ENCODE measurements around the gene PSME3IP1.

The PSME3IP1 gene, protein sequence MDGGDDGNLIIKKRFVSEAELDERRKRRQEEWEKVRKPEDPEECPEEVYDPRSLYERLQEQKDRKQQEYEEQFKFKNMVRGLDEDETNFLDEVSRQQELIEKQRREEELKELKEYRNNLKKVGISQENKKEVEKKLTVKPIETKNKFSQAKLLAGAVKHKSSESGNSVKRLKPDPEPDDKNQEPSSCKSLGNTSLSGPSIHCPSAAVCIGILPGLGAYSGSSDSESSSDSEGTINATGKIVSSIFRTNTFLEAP

DNA sequence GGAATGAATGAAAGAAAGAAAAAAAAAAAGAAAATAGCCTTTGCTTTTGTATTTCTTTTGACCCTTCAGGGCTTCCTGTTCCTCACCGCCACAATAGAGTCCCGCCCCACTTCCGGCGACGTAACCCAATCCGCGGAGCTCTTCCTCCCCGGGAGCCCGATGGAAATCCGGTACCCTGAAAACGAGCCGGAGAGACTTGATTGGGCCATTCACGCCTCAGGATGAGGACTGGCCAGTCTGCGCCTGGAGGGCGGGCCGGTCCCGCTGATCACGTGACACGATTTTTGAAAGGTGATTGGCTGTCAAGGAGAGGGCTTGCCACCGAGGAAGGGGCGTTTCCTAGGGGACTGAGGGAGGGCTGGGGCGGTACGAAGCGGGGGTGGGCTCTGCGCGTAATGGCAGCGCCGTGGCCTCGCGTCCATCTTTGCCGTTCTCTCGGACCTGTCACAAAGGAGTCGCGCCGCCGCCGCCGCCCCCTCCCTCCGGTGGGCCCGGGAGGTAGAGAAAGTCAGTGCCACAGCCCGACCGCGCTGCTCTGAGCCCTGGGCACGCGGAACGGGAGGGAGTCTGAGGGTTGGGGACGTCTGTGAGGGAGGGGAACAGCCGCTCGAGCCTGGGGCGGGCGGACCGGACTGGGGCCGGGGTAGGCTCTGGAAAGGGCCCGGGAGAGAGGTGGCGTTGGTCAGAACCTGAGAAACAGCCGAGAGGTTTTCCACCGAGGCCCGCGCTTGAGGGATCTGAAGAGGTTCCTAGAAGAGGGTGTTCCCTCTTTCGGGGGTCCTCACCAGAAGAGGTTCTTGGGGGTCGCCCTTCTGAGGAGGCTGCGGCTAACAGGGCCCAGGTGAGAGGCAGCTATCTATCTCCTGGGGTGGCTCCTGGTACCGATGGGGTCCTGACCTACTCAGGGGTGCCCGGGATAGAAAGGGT, at the start of gene PSME3IP1, which contains the start of gene RSPRY1:
PSME3IP1 (minus strand) TSS at position 95 of the 927 bp plus-strand sequence. CDS start 12,185 bp downstream, outside the sequence.
RSPRY1 (plus strand) TSS at position 385 of the 927 bp plus-strand sequence. CDS start 18,330 bp downstream, outside the sequence.
- Histone ChIP-seq H3K4me1 (ENCODE audit: insufficient read depth, low read length) (peaks cover 14% of the 10 kb centered on the region; the same call in 1 of the 2 replicates), H3K36me3 (ENCODE audit: insufficient read depth, low read depth, low read length) (no peaks in the 10 kb centered on the region), H3K27me3 (ENCODE audit: insufficient read depth, low read length) (no peaks in the 10 kb centered on the region), H3K27ac (ENCODE audit: low read length) (peak within 1 kb of the TSS; percentile 72), H3K9me3 (ENCODE audit: insufficient read depth, low read depth, low read length) (no peaks in the 10 kb centered on the region), H3K4me3 (ENCODE audit: low read length) (peak within 1 kb of the TSS; percentile 99), H3K9ac (ENCODE audit: low read depth, low read length) (peak within 1 kb of the TSS; percentile 96)

DNA sequence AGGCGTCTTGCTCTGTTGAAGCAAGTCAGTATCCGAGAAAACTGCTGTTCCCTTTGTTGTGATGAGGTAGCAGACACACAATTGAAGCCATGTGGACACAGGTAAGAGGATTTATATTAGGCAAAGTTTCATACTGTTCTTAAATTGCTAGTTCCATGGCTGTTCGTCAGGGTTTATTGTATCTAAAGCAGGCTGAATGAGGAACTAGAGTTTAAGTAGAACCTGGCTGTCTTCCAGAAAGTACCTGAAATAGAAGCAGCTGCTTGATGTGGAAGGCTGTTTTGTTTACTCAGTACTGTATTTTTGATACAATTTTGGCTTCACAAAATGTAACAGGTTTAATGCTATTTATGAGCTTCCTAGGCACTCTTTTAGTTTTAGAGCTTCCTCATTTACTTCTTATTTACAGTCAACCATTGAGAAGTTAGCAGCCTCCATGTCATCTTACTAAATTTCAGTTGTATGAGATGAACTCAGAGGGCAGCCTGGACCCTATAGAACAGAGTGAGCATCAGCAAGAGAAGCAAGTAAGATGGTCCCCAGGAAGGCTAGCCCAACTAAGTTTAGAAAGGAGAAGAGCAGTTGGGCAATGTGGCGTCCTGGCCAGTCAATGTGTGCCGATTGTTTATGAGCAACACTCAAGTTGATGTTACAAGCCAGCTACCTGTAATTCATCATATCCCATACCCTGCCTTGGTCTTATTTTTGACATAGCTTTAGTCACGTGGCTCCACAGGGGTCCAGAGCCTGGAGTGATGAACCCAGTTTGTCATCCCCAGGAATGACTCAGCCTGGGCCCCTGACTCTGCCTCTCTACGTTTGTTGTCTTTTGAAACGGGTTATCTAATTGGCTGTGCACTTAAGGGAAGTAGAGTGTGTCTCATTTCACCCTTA, 49.5 kb upstream of the PSME3IP1 start:
- H3K27me3 ChIP-seq (ENCODE audit: insufficient read depth, low read length), result no peaks in the 10 kb centered on the region
- no peaks in the 10 kb centered on the region for H3K9me3 ChIP-seq (ENCODE audit: insufficient read depth, low read depth, low read length)
- no peaks in the 10 kb centered on the region for H3K4me1 ChIP-seq (ENCODE audit: insufficient read depth, low read length)
- no peak overlapping the region for H3K4me3 ChIP-seq (ENCODE audit: low read length)
- H3K27ac ChIP-seq (ENCODE audit: low read length), result no peak overlapping the region
- H3K36me3 ChIP-seq (ENCODE audit: insufficient read depth, low read depth, low read length), result peaks cover 81% of the 10 kb centered on the region
- no peak overlapping the region for H3K9ac ChIP-seq (ENCODE audit: low read depth, low read length)

DNA sequence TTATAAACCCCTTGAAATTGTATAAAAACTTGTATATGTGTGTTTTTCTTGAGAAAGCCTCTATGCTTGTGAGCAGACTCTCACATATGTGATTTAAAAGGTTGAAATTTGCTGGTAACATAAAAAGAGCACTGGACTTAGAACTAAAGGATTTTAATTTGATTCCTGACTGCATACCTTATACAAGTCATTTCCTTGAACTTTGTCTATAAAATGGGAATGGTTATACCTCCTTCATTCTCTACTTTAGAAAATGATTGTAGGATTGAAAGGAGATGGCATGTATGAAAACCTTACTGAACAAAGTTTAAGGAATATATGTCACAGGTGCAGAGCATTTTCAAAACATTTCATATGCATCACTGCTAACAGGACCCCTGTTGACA, 48.9 kb upstream of the PSME3IP1 start:
- Histone ChIP-seq H3K36me3 (ENCODE audit: insufficient read depth, low read depth, low read length) (peaks cover 81% of the 10 kb centered on the region), H3K9me3 (ENCODE audit: insufficient read depth, low read depth, low read length) (no peaks in the 10 kb centered on the region), H3K27me3 (ENCODE audit: insufficient read depth, low read length) (no peaks in the 10 kb centered on the region), H3K9ac (ENCODE audit: low read depth, low read length) (no peak overlapping the region), H3K4me3 (ENCODE audit: low read length) (no peak overlapping the region), H3K27ac (ENCODE audit: low read length) (no peak overlapping the region), H3K4me1 (ENCODE audit: insufficient read depth, low read length) (no peaks in the 10 kb centered on the region)

DNA sequence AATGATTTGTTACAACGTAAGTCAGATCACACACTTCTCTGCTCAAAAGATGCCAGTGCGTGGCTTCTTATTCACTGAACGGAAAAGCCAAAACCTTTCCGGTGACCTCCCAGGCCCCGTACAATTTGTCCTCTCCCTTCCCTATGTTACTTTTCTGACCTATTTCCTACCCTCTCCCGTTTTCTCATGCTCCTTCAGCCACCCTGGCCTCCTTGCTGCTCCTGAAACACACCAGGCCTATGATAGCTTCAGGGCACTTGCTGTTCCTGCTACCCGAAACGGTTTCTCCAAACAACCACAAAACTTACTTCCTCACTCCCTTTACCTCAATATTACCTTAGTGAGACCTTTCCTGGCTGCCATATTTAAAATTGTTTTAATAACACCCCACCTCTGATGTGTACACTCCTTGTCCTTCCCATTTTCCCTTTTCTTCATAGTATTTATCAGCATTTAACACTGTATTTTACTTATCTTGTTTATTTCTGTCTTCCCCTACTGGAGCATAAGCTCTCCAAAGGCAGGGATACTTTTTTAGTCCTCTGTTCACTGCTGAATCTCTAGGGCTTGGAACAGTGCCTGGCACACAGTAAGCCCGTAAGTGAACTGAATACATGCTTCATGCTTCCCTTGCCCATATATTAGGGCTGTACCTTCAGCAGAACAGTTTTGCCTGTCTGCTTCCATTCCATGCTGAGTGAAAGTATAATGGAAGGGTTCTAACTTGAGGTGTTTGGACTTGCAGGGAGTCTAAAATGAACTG, 48.3 kb upstream of the PSME3IP1 start:
- H3K4me1 ChIP-seq (ENCODE audit: insufficient read depth, low read length), result no peaks in the 10 kb centered on the region
- H3K27ac ChIP-seq (ENCODE audit: low read length), result no peak overlapping the region
- no peak overlapping the region for H3K4me3 ChIP-seq (ENCODE audit: low read length)
- H3K27me3 ChIP-seq (ENCODE audit: insufficient read depth, low read length), result no peaks in the 10 kb centered on the region
- H3K36me3 ChIP-seq (ENCODE audit: insufficient read depth, low read depth, low read length), result peaks cover 78% of the 10 kb centered on the region
- H3K9ac ChIP-seq (ENCODE audit: low read depth, low read length), result no peak overlapping the region
- H3K9me3 ChIP-seq (ENCODE audit: insufficient read depth, low read depth, low read length), result no peaks in the 10 kb centered on the region

DNA sequence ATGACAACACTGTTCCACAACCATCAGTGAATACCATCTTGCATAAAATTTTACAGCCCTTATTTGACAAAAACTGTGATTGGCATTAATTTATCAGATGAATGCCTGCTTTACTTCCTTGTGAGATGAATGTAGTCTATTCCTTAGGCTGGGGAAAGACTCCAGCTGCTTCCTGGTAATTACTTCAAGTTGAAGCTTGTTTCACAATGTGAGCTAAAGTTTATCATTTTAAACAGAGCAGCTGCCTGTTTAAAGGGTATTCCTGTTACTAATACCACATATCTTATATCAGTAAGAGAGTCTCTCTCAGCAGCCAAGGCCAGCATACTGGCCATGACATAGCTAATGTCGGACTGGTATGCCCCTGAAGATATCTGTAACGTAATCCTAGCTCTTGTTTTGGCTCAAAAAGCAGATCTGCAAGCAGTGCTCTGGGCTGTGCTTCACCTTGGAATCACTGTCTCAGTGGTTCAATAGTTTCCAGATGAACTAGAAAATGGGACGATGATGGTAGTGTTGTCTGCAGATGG, 46.0 kb upstream of the PSME3IP1 start:
- H3K27ac ChIP-seq (ENCODE audit: low read length), result no peak overlapping the region
- H3K27me3 ChIP-seq (ENCODE audit: insufficient read depth, low read length), result no peaks in the 10 kb centered on the region
- no peak overlapping the region for H3K4me3 ChIP-seq (ENCODE audit: low read length)
- H3K4me1 ChIP-seq (ENCODE audit: insufficient read depth, low read length), result no peaks in the 10 kb centered on the region
- no peak overlapping the region for H3K9ac ChIP-seq (ENCODE audit: low read depth, low read length)
- no peaks in the 10 kb centered on the region for H3K9me3 ChIP-seq (ENCODE audit: insufficient read depth, low read depth, low read length)
- H3K36me3 ChIP-seq (ENCODE audit: insufficient read depth, low read depth, low read length), result peaks cover 87% of the 10 kb centered on the region

DNA sequence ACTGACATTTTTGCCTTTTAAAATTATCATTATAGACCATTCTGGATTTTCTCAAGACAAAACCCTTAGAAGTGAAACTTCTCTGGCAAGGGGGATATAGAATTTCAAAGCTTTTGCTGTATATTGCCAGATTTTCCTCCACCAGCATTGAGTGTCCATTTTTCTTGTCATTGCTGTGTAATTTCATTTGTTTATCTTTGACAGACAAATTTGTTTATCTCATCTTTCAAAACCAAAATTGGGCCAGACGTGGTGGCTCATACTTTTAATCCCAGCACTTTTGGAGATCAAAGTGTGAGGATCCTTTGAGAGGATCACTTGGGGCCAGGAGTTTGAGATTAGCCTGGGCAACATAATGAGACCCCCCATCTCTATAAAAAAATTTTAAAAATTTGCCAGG, 43.2 kb upstream of the PSME3IP1 start:
- Histone ChIP-seq H3K4me3 (ENCODE audit: low read length) (no peak overlapping the region), H3K9ac (ENCODE audit: low read depth, low read length) (no peak overlapping the region), H3K9me3 (ENCODE audit: insufficient read depth, low read depth, low read length) (no peaks in the 10 kb centered on the region), H3K27ac (ENCODE audit: low read length) (no peak overlapping the region), H3K27me3 (ENCODE audit: insufficient read depth, low read length) (no peaks in the 10 kb centered on the region), H3K4me1 (ENCODE audit: insufficient read depth, low read length) (no peaks in the 10 kb centered on the region), H3K36me3 (ENCODE audit: insufficient read depth, low read depth, low read length) (peaks cover 85% of the 10 kb centered on the region)

DNA sequence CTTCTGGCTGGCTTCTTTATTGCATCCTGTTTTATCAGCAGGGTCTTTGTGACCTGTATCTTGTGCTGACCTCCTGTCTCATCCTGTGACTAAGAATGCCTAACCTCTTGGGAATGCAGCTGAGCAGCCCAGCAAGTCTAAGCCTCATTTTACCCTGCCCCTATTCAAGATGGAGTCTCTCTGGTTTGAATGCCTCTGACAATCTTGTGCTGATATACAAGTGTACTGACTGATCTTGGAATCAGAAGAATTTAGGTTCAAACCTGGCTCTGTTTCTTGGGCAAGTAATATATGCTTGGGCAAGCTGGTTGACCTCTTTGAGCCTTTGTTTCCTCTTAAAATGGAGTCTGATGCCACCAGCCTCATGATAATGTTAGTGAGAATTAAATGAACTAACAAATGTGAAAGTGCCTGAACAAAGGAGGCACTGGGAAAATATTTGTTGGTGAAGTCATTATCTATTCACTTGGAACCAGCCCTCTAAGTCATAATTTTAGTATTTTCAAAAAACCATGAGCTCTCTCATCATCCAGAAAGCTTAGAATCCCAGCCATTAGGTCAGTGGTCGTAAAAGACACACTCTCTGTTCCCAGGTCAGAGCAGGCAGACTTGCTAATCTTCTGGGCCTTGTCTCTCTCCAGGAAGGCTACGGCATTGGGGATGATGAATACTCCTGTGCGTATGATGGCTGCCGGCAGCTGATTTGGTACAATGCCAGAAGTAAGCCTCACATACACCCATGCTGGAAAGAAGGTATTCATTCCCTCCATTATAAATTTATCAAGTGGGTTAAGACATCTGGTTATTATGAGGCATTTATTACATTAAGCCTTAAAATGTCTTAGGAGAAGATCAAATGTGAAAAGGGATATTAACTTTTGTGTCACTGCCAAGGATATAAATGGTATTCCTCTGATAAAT, 41.1 kb upstream of the PSME3IP1 start:
- no peaks in the 10 kb centered on the region for H3K4me1 ChIP-seq (ENCODE audit: insufficient read depth, low read length)
- peaks cover 85% of the 10 kb centered on the region for H3K36me3 ChIP-seq (ENCODE audit: insufficient read depth, low read depth, low read length)
- H3K27me3 ChIP-seq (ENCODE audit: insufficient read depth, low read length), result no peaks in the 10 kb centered on the region
- no peak overlapping the region for H3K27ac ChIP-seq (ENCODE audit: low read length)
- H3K9ac ChIP-seq (ENCODE audit: low read depth, low read length), result no peak overlapping the region
- H3K4me3 ChIP-seq (ENCODE audit: low read length), result no peak overlapping the region
- no peaks in the 10 kb centered on the region for H3K9me3 ChIP-seq (ENCODE audit: insufficient read depth, low read depth, low read length)

DNA sequence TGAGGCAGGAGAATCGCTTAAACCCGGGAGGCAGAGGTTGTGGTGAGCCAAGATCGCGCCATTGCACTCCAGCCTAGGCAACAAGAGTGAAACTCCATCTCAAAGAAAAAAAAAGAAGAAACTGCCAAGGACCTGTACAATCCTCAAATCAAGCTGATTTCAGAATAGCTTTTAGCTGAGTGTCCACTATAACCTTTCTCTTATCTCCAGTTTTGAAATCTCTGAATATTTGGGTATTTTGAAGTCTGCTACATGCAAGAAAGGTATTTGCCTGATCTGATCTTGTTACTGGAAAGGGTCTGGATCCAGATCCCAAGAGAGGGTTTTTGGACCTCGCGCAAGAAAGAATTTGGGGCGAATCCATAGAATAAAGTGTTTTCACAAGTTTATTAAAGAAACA, 40.1 kb upstream of the PSME3IP1 start:
- peaks cover 85% of the 10 kb centered on the region for H3K36me3 ChIP-seq (ENCODE audit: insufficient read depth, low read depth, low read length)
- no peak overlapping the region for H3K27ac ChIP-seq (ENCODE audit: low read length)
- H3K27me3 ChIP-seq (ENCODE audit: insufficient read depth, low read length), result no peaks in the 10 kb centered on the region
- H3K4me3 ChIP-seq (ENCODE audit: low read length), result no peak overlapping the region
- H3K9me3 ChIP-seq (ENCODE audit: insufficient read depth, low read depth, low read length), result no peaks in the 10 kb centered on the region
- no peaks in the 10 kb centered on the region for H3K4me1 ChIP-seq (ENCODE audit: insufficient read depth, low read length)
- H3K9ac ChIP-seq (ENCODE audit: low read depth, low read length), result no peak overlapping the region

DNA sequence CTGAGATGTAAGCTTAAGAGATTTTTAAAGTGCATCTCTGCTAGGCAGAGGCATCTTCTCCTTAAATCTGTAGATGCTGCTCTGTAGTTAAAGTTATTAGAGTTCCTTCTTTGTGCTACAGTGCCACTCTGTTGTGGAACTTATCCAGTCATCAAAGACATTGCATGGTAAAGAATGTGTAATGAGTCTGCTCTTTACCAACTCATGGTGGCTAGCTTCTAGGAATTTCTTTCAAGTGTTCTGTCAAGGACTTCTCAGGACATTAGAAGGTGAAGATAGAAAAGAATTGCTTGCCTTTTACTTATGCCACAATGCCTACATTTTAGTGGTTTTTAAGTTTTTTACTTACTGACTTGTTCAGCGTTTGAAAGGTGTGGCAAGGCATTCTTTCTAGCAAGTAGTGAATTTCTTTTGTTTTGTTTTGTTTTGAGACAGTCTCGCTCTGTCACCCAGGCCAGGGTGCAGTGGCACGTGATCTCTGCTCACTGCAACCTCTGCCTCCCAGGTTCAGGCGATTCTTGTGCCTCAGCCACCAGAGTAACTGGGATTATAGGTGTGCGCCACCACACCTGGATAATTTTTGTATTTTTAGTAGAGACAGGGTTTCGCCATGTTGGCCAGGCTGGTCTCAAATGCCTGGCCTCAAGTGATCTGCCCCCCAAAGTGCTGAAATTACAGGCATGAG, 39.0 kb upstream of the PSME3IP1 start:
- Histone ChIP-seq H3K27me3 (ENCODE audit: insufficient read depth, low read length) (no peaks in the 10 kb centered on the region), H3K4me3 (ENCODE audit: low read length) (no peak overlapping the region), H3K9me3 (ENCODE audit: insufficient read depth, low read depth, low read length) (no peaks in the 10 kb centered on the region), H3K27ac (ENCODE audit: low read length) (no peak overlapping the region), H3K9ac (ENCODE audit: low read depth, low read length) (no peak overlapping the region), H3K36me3 (ENCODE audit: insufficient read depth, low read depth, low read length) (peaks cover 80% of the 10 kb centered on the region), H3K4me1 (ENCODE audit: insufficient read depth, low read length) (no peaks in the 10 kb centered on the region)
